ENCODE measurements around the gene TMEM128.

DNA sequence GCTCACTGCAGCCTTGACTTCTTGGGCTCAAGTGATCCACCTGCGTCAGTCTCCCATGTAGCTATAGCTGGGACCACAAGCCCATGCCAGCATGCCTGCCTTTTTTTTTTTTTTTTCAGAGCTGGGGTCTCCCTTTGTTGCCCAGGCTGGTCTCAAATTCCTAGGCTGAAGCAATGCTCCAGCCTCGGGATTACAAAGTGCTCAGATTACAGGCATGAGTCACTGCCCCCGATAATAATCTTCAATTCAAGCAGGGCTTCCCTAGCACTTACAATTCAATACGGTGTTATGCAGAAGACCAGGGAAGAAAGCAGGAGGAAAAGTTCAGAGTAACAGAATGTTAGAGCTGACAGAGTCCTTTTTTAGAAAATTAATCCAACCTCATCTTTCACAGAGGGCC, 47.4 kb downstream of the TMEM128 start:
- no peak for TF ChIP-seq POLR2AphosphoS5 (IDR thresholded peaks at IDR 0.05)
- TF ChIP-seq, protein P1, sequence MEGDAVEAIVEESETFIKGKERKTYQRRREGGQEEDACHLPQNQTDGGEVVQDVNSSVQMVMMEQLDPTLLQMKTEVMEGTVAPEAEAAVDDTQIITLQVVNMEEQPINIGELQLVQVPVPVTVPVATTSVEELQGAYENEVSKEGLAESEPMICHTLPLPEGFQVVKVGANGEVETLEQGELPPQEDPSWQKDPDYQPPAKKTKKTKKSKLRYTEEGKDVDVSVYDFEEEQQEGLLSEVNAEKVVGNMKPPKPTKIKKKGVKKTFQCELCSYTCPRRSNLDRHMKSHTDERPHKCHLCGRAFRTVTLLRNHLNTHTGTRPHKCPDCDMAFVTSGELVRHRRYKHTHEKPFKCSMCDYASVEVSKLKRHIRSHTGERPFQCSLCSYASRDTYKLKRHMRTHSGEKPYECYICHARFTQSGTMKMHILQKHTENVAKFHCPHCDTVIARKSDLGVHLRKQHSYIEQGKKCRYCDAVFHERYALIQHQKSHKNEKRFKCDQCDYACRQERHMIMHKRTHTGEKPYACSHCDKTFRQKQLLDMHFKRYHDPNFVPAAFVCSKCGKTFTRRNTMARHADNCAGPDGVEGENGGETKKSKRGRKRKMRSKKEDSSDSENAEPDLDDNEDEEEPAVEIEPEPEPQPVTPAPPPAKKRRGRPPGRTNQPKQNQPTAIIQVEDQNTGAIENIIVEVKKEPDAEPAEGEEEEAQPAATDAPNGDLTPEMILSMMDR (IDR thresholded peaks at IDR 0.05), result no peak

All from gastroesophageal sphincter (tissue), 3 donors.